ENCODE data around the gene CTSO.

DNA sequence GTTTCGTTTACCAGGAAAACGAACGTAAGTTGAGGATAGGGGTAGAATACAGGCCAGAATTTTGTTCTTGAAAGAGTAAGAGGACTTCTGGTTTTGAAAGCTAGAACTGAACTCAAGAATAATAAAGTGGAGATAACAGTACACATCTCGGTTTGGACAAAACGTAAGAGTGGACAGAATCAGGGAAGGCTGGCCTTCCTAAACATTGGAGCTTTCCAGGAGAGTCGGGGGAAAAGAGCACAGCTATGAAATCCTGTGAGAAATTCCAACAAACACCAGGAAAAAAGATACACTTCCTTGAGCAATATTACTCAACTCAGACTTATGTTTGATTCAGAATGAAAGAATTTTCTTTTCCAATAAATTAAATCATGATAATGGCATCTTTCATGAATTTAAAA is 1.2 kb downstream of the CTSO start:
- TF ChIP-seq, protein P1, sequence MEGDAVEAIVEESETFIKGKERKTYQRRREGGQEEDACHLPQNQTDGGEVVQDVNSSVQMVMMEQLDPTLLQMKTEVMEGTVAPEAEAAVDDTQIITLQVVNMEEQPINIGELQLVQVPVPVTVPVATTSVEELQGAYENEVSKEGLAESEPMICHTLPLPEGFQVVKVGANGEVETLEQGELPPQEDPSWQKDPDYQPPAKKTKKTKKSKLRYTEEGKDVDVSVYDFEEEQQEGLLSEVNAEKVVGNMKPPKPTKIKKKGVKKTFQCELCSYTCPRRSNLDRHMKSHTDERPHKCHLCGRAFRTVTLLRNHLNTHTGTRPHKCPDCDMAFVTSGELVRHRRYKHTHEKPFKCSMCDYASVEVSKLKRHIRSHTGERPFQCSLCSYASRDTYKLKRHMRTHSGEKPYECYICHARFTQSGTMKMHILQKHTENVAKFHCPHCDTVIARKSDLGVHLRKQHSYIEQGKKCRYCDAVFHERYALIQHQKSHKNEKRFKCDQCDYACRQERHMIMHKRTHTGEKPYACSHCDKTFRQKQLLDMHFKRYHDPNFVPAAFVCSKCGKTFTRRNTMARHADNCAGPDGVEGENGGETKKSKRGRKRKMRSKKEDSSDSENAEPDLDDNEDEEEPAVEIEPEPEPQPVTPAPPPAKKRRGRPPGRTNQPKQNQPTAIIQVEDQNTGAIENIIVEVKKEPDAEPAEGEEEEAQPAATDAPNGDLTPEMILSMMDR (IDR thresholded peaks at IDR 0.05 in 4 of 5, conservative IDR thresholded peaks at IDR 0.05 in 1 of 5), result no peak
- no peak for TF ChIP-seq POLR2A (IDR thresholded peaks at IDR 0.05)

Measured in gastrocnemius medialis (tissue), 4 donors.